Fibroblast of villous mesenchyme (primary cell): ENCODE data around the gene MFSD6. TPM values are rescaled to one million over a fixed set of nuclear protein-coding genes. Genes with fewer than 3 reads are reported as not detected.
"Not testable (repeated sequence)": the region's sequence is repeated elsewhere in the genome, so short reads cannot be mapped to it uniquely, and the experiment has no call there.

Experiments
- DNase-seq: peaks from one replicate; pipeline ENCODE4 v3.0.0-alpha.2; 2010; ENCODE audit warnings: low read depth
- H3K4me3 ChIP-seq: 2 replicates; pipeline ENCODE4 v1.5.1; 2011; ENCODE audit warnings: low read depth, mild to moderate bottlenecking, low read length
- total RNA-seq: library from RNA; depleted of rRNA; stranded (reverse); fragments of >200 nt; gene quantifications from 2 replicates; pipeline ENCODE4 v1.2.3, GENCODE V29; 2012
- TF ChIP-seq, protein P1 (sequence below): IDR thresholded peaks from 2 replicates; pipeline ENCODE4 v1.5.1; 2012; ENCODE audit warnings: low read depth, mild to moderate bottlenecking, low read length; ENCODE audit not compliant: insufficient read depth

MFSD6 gene
- total RNA-seq: 7.1 and 14.7 TPM in 2 replicates

DNA sequence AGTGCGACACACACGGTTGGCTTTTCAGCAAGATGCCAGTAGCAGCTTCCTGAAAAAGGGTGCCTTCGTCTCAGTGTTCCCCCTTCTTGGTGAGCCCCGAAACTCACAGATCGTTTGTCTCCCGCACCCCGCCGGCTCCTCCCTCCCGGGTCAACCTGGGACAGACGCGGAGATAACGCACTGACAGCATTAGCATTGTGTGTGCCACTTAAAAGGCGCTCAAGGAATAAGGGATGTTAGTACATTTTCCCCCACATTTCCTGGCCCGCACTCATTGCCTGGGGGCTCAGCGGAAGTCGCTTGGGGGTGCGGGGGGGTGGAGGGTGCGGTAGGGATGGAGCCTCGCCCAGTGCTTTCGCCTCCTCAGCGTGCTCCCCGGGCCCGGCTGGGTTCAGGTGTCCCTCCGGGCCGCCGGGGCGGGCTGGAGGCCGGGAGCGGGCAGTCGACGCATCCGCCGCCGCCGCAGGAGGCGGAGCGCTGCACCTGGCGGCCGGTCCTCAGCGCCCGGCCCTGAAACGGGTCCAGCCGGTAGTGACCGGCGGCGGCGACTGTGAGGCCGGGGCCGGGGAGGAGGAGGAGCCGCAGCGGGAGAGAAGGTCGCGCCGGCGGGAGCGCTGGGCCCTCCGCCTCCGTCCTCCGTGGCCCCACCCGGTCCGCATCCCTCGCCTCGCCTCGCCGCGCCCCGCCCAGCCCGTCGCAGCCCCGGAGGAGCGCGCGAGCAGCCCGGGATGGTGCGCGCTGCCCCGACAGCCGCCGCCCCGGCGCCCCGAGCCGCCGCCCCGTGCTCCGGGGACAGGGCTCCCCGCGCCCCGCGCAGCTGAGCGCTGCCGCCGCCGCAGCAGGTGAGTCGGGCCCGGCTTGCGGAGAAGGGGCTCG, at the start of gene MFSD6:
Gene MFSD6, plus strand, starts transcription at position 694 of the 876 bp plus-strand sequence. CDS start 27,675 bp downstream, outside the sequence.
- no peak for DNase-seq

DNA sequence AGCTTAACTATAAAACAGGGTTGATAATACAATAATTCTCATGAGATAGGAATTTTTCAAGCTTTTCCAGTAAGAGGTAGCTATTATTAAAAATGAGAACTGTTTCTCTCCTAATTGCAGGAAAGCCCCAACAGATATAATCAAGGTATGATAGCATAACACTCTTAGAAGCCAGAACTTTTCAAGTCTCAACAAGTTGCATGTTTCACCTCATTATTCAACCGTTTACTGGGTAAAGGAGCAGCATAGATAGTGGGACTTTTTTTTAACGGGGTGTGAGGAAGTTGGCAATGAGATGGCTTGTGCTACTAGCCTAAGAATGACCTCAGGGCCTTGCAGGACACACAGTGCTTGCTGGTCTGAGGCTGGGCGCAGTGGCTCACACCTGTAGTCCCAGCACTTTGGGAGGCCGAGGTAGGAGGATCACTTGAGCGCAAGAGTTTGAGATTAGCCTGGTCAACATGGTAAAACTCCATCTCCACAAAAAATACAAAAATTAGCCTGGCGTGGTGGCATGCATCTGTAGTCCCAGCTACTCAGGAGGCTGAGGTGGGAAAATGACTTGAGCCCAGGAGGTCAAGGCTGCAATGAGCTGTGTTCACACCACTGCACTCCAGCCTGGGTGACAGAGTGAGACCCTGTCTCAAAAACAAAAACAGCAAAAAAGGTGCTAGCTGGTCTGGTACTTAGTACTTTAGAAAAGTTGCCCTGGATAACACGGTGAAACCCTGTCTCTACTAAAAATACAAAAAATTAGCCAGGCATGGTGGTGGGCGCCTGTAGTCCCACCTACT, 49.3 kb upstream of the MFSD6 start:
- not testable (repeated sequence) for DNase-seq, H3K4me3 ChIP-seq

More for the DNA sequence above, at the start of gene MFSD6:
- peak within 1 kb of the TSS; percentile 59 for H3K4me3 ChIP-seq
- TF ChIP-seq, protein P1, sequence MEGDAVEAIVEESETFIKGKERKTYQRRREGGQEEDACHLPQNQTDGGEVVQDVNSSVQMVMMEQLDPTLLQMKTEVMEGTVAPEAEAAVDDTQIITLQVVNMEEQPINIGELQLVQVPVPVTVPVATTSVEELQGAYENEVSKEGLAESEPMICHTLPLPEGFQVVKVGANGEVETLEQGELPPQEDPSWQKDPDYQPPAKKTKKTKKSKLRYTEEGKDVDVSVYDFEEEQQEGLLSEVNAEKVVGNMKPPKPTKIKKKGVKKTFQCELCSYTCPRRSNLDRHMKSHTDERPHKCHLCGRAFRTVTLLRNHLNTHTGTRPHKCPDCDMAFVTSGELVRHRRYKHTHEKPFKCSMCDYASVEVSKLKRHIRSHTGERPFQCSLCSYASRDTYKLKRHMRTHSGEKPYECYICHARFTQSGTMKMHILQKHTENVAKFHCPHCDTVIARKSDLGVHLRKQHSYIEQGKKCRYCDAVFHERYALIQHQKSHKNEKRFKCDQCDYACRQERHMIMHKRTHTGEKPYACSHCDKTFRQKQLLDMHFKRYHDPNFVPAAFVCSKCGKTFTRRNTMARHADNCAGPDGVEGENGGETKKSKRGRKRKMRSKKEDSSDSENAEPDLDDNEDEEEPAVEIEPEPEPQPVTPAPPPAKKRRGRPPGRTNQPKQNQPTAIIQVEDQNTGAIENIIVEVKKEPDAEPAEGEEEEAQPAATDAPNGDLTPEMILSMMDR: no peak

DNA sequence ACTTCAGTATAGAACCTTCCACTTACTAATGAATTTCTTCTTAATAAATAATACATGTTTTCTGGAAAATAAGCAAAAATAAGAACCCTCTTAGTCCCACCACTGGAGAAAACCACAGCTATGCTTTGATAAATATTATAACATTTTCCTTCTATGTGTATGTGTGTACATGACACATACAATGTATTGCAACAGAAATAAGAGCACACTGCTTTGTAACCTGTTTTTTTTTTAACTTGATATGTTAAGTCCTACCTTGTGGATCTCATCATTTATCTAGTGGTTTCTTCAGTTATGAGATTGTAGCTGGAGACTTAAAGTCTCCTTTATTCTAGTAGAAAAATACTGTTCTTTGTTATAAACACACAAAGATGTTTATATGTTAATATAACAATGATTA, 47.6 kb upstream of the MFSD6 start:
- no peak for DNase-seq
- H3K4me3 ChIP-seq: no peak overlapping the region
- TF ChIP-seq, protein P1: no peak

DNA sequence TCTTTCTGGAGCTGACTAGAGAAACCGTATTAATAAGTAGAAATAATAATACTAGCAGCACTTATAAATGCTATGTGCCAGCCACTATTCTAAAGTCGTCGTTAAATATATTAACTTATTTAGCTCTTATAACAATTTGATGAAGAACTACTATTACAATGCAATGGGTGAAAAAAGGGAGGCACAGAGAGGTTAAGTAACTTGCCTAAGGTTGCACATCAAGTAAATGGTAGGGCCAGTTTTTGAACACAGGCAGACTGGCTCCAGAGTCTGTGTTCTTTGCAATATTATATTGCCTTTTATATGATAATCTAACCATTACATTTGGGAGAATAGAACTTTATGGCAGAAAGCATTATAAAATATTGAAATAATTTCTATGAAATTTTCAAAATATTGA, 47.2 kb upstream of the MFSD6 start:
- no peak for DNase-seq
- TF ChIP-seq, protein P1: no peak
- no peak overlapping the region for H3K4me3 ChIP-seq

DNA sequence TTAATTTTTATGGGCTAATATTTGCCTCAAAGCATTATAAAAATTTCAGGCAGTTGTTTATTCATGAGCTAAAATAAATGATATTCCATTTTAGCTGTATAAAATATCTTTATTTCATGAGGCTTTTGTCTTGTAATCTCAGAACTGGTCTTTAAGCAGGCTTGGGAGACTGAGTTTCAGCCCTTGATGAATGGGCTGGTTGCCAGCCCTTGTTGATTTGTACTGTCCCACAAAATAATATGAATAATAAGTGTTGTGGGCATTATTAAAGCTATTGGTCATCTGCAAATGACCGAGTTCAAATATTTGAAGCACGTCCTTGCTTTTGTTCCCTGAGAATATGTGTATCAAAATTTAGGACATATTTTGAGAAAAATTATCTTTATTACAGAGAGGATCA, 46.6 kb upstream of the MFSD6 start:
- no peak for DNase-seq
- TF ChIP-seq, protein P1: no peak
- no peak overlapping the region for H3K4me3 ChIP-seq

DNA sequence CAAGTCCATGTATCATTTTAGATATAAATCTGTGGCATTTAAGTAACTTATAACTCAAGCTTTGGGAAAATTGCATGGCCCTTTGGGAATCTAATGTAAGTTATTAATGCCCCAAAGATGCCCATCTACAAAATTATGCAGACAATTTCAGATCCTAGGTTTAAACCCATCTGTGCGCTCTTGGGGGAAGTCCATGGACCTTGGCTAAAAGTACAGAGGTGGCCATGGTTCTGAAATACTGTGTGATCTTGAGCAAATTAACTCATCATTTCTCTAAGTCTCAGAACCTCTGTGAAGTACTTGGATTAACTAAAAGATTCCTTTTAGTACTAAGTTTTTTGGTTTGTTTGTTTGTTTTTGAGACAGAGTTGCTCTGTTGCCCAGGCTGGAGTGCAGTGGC, 45.3 kb upstream of the MFSD6 start:
- no peak for DNase-seq
- TF ChIP-seq, protein P1: no peak
- no peak overlapping the region for H3K4me3 ChIP-seq
